Measurements from ENCODE around the gene AGPAT1.
A peak's percentile ranks its signal among the peaks of the same experiment; 100 is the strongest.

Gene AGPAT1

GRCh38 chr6:32168350-32168749, 7.5 kb downstream of the AGPAT1 start:
- DNase-seq (ENCODE audit: low spot score), result no peak
- TF ChIP-seq CTCF (IDR thresholded peaks at IDR 0.05; ENCODE audit: borderline replicate concordance, control extremely low read depth, extremely low read depth, insufficient read depth, missing control alignments), result no peak
- in situ Hi-C loops (cut with MboI; ENCODE audit: low sequenced_read_pairs, unreplicated experiment), result no loop called here

GRCh38 chr6:32167761-32168262, 8.1 kb downstream of the AGPAT1 start:
- no peak for DNase-seq (ENCODE audit: low spot score)
- in situ Hi-C loops (cut with MboI; ENCODE audit: low sequenced_read_pairs, unreplicated experiment), result no loop called here
- TF ChIP-seq CTCF (IDR thresholded peaks at IDR 0.05; ENCODE audit: borderline replicate concordance, control extremely low read depth, extremely low read depth, insufficient read depth, missing control alignments), result no peak

GRCh38 chr6:32167154-32167760, 8.6 kb downstream of the AGPAT1 start:
- TF ChIP-seq CTCF (IDR thresholded peaks at IDR 0.05; ENCODE audit: borderline replicate concordance, control extremely low read depth, extremely low read depth, insufficient read depth, missing control alignments), result no peak
- no peak for DNase-seq (ENCODE audit: low spot score)
- in situ Hi-C loops (cut with MboI; ENCODE audit: low sequenced_read_pairs, unreplicated experiment), result no loop called here

- peak; percentile 31 for DNase-seq (ENCODE audit: low spot score)
- in situ Hi-C loops (cut with MboI; ENCODE audit: low sequenced_read_pairs, unreplicated experiment), result no loop called here
- no peak for TF ChIP-seq CTCF (IDR thresholded peaks at IDR 0.05; ENCODE audit: borderline replicate concordance, control extremely low read depth, extremely low read depth, insufficient read depth, missing control alignments)
Measured at GRCh38 chr6:32166411-32167061, 9.3 kb downstream of the AGPAT1 start.

- TF ChIP-seq CTCF (IDR thresholded peaks at IDR 0.05; ENCODE audit: borderline replicate concordance, control extremely low read depth, extremely low read depth, insufficient read depth, missing control alignments), result no peak
- in situ Hi-C loops (cut with MboI; ENCODE audit: low sequenced_read_pairs, unreplicated experiment), result no loop called here
- no peak for DNase-seq (ENCODE audit: low spot score)
Measured at GRCh38 chr6:32164295-32164694, 11.6 kb downstream of the AGPAT1 start, which contains the start of gene EGFL8. EGFL8 (plus strand) TSS chr6:32164595; CDS start chr6:32166166, 1,571 bp downstream.

- in situ Hi-C loops (cut with MboI; ENCODE audit: low sequenced_read_pairs, unreplicated experiment), result no loop called here
- no peak for DNase-seq (ENCODE audit: low spot score)
- TF ChIP-seq CTCF (IDR thresholded peaks at IDR 0.05; ENCODE audit: borderline replicate concordance, control extremely low read depth, extremely low read depth, insufficient read depth, missing control alignments), result no peak
Measured at GRCh38 chr6:32163559-32164258, 12.2 kb downstream of the AGPAT1 start.

All from GM13976 (cell line).